ENCODE data around the gene NF2. TPM values are rescaled to one million over a fixed set of nuclear protein-coding genes. Genes with fewer than 3 reads are reported as not detected.

The NF2 gene
- total RNA-seq, 1 experiment from 2014 or later, result 132 TPM

DNA sequence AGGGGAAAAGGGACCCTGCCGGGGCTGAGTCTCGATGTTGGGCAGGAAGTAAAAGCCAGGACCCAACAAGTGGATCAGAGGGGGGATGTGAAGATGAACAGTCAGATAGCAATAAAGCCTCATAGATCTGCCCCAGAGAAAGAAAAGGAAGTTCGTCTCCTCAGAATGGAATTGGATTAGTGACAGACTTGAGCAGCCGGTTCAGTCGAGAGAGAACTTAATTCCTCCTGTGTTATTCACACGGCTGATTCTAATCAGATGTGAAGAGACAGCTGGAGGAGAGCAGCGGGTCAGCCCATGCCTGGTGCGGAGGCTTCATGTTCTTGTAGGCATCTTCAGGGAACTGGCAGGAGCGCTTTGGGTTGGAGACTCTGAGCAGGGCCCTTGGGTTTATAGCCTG lies 87.0 kb downstream of the NF2 start:
- Mint-ChIP-seq H3K36me3 (ENCODE audit: insufficient read depth, unreplicated experiment) (peaks cover 35% of the 10 kb centered on the region), H3K27me3 (ENCODE audit: unreplicated experiment) (no peaks in the 10 kb centered on the region), H3K4me1 (ENCODE audit: low read depth, unreplicated experiment) (no peaks in the 10 kb centered on the region), H3K4me3 (ENCODE audit: low read depth, unreplicated experiment) (no peak overlapping the region), H3K9me3 (ENCODE audit: low read depth, unreplicated experiment) (no peaks in the 10 kb centered on the region), H3K27ac (ENCODE audit: unreplicated experiment) (no peak overlapping the region)
- intact Hi-C loops (cut with micrococcal nuclease; ENCODE audit: unreplicated experiment), result no loop called here
- TF ChIP-seq CTCF (IDR thresholded peaks at IDR 0.05; ENCODE audit: unreplicated experiment), result no peak
- CTCF ChIA-PET, result interaction anchor here (1.0 to 3.5 kb wide), 5 partner anchors 26 to 399 kb away, joined by 4 to 25 read pairs (median 6); no protein-coding TSS in a partner anchor
- BruUV-seq (replicated peaks), result no TSS peak
- DNase-seq, result no peak

GRCh38 chr22:29691636-29692326 lies 88.3 kb downstream of the NF2 start:
- Mint-ChIP-seq H3K4me1 (ENCODE audit: low read depth, unreplicated experiment) (no peaks in the 10 kb centered on the region), H3K36me3 (ENCODE audit: insufficient read depth, unreplicated experiment) (peaks cover 31% of the 10 kb centered on the region), H3K27ac (ENCODE audit: unreplicated experiment) (no peak overlapping the region), H3K4me3 (ENCODE audit: low read depth, unreplicated experiment) (no peak overlapping the region), H3K9me3 (ENCODE audit: low read depth, unreplicated experiment) (no peaks in the 10 kb centered on the region), H3K27me3 (ENCODE audit: unreplicated experiment) (no peaks in the 10 kb centered on the region)
- DNase-seq, result no peak
- no TSS peak for BruUV-seq (replicated peaks)
- TF ChIP-seq CTCF (IDR thresholded peaks at IDR 0.05; ENCODE audit: unreplicated experiment), result no peak
- CTCF ChIA-PET, result interaction anchor here (1.1 to 3.5 kb wide), 2 partner anchors 10 to 313 kb away, joined by 3 to 25 read pairs; no protein-coding TSS in a partner anchor
- intact Hi-C loops (cut with micrococcal nuclease; ENCODE audit: unreplicated experiment), result no loop called here

GRCh38 chr22:29692327-29692640 lies 88.9 kb downstream of the NF2 start:
- DNase-seq, result no peak
- intact Hi-C loops (cut with micrococcal nuclease; ENCODE audit: unreplicated experiment), result no loop called here
- no peak for TF ChIP-seq CTCF (IDR thresholded peaks at IDR 0.05; ENCODE audit: unreplicated experiment)
- CTCF ChIA-PET, result no interaction called here
- Mint-ChIP-seq H3K27me3 (ENCODE audit: unreplicated experiment) (no peaks in the 10 kb centered on the region), H3K4me1 (ENCODE audit: low read depth, unreplicated experiment) (no peaks in the 10 kb centered on the region), H3K36me3 (ENCODE audit: insufficient read depth, unreplicated experiment) (peaks cover 28% of the 10 kb centered on the region), H3K4me3 (ENCODE audit: low read depth, unreplicated experiment) (no peak overlapping the region), H3K9me3 (ENCODE audit: low read depth, unreplicated experiment) (no peaks in the 10 kb centered on the region), H3K27ac (ENCODE audit: unreplicated experiment) (no peak overlapping the region)
- BruUV-seq (replicated peaks), result no TSS peak

- no peak for DNase-seq
- intact Hi-C loops (cut with micrococcal nuclease; ENCODE audit: unreplicated experiment), result no loop called here
- no peak overlapping the region for H3K4me3 Mint-ChIP-seq (ENCODE audit: low read depth, unreplicated experiment)
- BruUV-seq (replicated peaks), result no TSS peak
- CTCF ChIA-PET, result no interaction called here
- no peak for TF ChIP-seq CTCF (IDR thresholded peaks at IDR 0.05; ENCODE audit: unreplicated experiment)
- H3K27ac Mint-ChIP-seq (ENCODE audit: unreplicated experiment), result no peak overlapping the region
- no peaks in the 10 kb centered on the region for H3K9me3 Mint-ChIP-seq (ENCODE audit: low read depth, unreplicated experiment)
- peaks cover 31% of the 10 kb centered on the region for H3K36me3 Mint-ChIP-seq (ENCODE audit: insufficient read depth, unreplicated experiment)
- H3K27me3 Mint-ChIP-seq (ENCODE audit: unreplicated experiment), result no peaks in the 10 kb centered on the region
- H3K4me1 Mint-ChIP-seq (ENCODE audit: low read depth, unreplicated experiment), result no peaks in the 10 kb centered on the region
These were observed 89.7 kb downstream of the NF2 start for GRCh38 chr22:29693161-29693560.

All from Calu3 (cell line).